DMS153 (cell line): ENCODE data around the gene POP4.
A peak's percentile ranks its signal among the peaks of the same experiment; 100 is the strongest.

Experiments used
- DNase-seq: peaks from one replicate; lab custom pipeline; 2025; lab: John Stamatoyannopoulos, UW

POP4 gene

DNA sequence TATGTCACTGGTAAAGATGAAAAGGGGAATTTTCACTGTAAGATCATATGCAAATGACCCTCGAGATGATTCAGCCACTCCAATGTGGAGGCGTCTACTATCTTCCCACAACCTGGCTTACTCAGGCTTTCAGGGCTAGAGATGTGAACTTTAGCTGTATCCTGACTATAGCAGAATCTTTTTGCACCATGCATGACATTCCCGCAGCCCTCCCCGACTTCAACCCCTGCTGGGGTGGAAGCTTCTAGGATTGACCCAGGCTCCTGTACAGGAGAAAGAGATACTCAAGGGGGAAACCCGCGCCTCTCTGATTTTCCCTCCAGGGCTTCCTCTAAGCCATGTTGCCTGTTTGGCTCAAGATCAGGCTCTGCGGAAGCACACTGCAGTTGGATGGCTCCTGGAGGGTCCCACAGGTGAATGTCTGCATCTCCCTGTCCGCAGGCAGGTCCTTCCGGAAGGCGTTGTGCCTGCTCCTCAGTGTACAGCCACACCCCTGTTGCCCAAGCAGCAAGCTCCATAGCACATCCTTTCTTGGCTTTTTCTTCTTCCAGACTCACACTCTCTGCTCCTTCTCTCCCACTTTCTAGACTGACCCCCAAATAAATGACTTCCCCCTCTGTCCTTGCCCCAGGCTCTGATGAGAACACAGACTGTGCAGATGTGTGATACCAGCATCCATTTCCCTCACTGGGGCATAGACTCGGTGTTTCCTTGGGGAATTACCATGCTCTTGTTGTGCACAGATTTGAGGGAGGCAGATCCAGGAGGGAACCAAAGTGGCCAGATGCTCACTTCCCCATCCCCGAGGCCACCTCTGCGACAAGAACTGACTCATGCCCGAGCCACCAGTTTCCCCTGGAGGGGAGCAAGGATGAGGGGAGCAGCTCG, 29.1 kb upstream of the POP4 start:
- no peak for DNase-seq

GRCh38 chr19:29577649-29577963, 28.5 kb upstream of the POP4 start:
- no peak for DNase-seq

DNA sequence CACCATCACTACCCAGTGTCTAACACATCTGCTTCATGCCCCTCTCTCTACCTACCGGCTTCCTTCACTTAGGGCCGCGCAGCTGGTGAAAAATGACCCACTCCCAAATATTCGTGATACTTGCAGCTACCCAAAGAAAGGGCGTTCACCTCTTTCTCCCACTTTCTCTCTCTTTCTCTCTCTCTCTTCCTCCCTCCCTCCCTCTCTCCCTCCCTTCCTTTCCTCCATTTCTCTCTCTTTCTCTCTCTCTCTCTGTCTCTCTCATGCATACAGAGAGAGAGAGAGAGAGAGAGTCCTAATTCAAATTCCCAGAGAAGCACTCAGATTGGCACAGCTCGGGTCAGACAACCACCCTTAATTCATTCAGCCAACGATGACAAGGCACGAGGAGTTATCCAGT, 27.7 kb upstream of the POP4 start:
- DNase-seq, result no peak

DNA sequence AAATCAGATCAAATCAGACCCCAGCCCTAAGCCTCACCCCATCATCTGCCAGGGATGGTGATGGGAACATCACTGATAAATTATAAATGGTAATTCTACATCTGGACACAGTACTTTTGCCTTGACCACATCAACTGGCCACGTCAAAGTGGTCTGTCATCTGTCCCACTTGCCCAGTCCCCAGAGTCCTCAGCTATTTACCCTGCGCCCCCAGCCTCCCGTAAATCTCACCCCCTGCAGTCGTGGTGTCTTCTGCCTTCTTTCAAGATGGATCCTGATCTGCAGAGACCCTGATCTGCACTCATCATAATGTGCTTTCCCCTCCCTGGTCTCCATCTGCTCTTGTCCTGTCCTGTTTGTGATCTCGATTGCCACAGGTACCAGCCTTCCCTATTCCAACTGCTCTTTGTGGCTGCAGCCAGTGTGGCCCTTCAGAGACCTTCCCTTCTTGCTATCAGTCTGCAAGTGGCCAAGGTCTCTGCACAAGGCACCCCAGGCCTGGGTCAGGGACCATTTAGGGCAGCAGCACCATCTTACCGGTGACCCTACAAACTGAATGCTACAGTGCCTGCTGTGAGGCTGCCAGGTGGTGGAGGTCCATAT, 26.7 kb upstream of the POP4 start:
- no peak for DNase-seq

DNA sequence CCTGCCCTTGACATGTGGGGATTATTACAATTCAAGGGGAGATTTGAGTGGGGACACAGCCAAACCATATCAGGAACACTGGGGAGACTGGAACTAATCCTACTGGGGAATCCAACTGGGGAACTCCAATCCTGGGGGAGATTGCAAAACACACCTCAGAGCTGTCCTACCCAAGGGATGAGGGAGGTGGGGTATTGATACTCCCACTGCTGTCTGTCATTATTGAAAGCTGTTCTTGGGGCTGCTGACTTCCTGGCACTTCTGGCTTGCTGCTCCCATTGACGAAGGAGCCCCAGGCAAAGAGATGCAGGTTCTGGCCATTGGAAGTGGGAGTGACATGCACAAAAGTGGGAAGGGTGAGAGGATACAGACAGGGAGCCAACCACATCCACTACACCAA, 24.7 kb upstream of the POP4 start:
- DNase-seq, result no peak

DNA sequence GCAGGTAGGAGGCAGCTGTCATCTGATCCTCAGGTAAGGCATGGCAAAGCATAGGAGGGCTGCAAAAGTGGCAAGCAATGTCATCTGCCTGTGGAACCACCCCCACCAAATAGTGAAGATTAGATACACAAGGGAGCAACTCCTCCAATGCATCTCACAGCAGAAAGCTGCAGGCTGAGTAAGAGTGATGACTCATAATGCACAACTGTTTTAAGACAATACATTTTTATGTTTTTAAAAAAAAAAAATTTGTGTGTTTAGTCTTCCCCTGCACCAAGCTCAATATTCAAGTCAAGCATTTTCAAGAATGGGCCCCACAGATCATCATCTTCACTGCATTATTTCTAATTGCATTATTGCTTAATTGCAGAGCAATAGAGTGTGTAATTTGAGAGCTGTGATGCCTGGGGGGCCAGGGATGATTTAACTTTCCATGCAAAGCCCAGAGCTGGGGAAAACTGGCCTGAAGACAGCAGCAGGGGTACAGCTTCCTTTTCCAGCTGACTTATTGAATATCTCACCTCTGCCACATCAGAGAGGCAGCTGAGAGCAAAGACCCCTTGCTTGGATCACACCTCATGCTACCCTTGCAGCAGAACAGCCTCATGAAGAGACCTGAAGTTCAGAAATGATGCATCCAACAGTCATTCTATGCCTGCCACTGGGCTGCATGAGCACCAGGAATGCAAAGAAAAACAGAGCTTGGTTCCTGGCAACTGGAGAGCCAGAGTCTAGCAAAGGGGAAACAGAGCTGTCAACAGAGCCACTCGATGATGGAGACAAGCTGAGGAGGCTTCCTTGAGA, 22.7 kb upstream of the POP4 start:
- no peak for DNase-seq

- no peak for DNase-seq
Observed at GRCh38 chr19:29586401-29586800, 19.7 kb upstream of the POP4 start.

GRCh38 chr19:29587059-29587458, 19.0 kb upstream of the POP4 start:
- DNase-seq, result no peak

DNA sequence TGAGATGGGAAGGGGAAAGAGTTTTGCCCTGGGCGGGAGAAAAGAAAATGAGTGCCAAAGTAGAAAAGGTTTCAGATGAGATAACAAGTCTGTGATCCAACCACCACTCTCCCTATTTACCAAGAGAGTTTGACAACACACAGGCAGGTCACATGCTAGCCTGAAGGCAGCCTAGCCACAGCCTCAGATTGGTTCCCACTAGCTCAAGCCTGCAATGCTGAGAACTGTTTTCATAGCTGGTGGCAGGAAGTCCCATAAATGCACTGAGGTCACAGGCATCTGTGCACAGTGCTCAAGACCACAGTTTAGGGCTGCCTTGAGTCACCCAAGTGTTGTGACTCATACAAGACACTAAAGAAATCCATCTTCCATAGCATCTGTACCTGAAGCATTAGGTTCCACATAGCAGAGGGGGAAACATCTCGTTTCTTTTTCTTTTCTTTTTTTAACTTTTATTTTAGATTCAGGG, 18.5 kb upstream of the POP4 start:
- no peak for DNase-seq

DNA sequence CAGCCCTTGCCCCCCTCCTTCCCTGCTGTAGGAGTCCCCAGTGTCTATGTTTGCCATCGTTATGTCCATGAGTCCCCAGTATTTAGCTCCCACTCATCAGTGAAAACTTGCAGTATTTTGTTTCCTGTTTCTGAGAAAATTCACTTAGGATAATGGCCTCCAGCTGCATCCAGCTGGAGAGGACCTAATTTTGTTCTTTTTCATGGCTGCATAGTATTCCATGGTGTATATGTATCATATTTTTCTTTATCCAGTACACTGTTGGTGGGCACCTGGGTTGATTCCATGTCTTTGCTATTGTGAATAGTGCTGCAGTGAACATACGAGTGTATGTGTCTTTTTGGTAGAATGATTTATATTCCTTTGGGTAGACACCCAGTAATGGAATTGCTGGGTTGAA, 18.0 kb upstream of the POP4 start:
- no peak for DNase-seq

- no peak for DNase-seq
Observed at GRCh38 chr19:29590278-29590677, 15.8 kb upstream of the POP4 start.

DNA sequence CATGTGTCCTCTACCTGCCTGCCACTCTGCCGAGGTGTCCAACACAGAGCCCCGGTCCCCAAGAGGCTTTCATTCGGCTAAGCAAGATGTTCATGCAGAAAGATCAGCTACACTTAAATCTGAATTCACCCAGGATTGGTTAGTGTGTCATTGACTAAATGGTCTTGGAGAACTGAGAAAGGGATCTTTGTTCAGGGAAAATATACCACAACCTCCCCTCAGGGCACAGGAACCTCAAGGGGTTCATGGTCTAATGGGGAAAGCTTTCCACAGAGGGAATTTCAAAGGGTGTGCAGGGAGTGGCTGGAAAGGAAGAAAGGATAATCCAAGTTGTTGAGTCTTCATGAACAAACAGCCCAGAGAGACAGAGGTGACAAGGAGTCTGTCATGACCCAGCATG, 14.4 kb upstream of the POP4 start:
- DNase-seq, result no peak

- no peak for DNase-seq
Observed at GRCh38 chr19:29593869-29594268, 12.2 kb upstream of the POP4 start.

- peak; percentile 23 for DNase-seq
Observed at GRCh38 chr19:29596080-29596727, 9.9 kb upstream of the POP4 start.

DNA sequence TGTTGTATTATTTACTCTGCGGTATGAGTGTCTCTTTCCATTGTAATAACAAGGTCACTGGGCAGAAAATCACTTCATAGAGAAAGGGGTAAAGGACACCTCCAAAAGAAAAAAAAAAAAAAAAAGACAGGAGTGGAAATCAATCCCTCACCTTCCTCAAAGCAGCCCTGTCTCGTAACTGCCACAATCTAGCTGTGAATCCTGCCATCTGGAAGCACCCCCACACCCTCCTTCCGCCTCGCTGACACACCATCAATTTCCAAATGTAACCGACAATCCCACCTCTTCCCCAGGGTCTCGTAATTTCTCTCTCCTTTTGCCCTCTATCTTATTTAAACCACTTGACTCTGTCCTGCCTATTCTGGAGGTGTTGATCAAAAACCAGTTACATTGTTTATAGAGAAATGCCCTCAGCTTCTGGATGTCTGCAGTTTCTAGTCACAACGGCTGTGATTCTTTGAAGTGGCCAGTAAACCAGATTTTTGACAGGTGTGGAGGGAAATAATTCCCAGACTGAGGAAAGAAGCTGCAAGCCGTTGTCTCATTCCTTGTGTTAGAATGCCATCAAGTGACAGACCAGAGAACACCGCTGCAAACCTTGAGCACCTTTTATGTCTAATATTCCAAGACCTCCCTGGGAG, 9.1 kb upstream of the POP4 start:
- peak; percentile 69 for DNase-seq

GRCh38 chr19:29598036-29598435, 8.0 kb upstream of the POP4 start:
- no peak for DNase-seq

DNA sequence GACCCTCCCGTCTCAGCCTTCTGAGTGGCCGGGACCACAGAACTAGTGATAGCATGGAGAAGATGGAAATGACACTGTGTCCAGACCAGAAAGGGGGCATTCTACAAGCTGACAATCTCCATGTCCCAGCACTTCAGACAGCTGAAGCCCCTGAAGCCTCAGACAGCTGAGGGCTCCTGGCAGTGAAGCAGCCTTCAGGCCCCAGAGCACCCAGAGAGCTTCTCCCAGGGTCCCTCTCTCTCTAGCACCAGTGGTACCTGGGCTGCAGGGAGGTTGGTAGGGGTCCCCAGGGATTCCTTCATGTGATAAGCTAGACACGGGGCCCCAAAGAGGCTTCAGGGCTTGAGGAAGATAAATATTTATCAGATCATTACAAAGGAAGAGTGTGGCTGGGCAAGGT, 7.6 kb upstream of the POP4 start:
- no peak for DNase-seq

DNA sequence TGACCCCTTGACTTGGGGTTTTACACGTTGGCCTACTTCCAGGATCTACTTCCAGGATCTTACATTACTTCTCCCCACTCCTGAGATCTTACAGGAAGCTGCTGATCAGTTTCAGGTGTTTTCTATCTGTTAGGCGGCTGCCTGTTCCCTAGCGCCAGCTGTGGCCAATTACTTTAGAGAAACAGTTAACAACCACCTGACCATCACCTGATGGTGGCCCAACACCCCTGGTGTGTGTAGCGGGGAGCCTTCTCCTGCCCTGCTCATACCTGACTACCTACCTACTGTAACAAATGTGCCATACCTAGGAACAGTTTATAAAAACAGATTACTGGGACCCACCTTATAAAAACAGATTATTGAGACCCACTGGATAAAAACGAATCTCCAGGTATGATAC, 2.8 kb upstream of the POP4 start:
- no peak for DNase-seq

GRCh38 chr19:29606420-29606747, 301 bp downstream of the POP4 start:
- no peak for DNase-seq

GRCh38 chr19:29609636-29610035, 3.6 kb downstream of the POP4 start:
- no peak for DNase-seq

DNA sequence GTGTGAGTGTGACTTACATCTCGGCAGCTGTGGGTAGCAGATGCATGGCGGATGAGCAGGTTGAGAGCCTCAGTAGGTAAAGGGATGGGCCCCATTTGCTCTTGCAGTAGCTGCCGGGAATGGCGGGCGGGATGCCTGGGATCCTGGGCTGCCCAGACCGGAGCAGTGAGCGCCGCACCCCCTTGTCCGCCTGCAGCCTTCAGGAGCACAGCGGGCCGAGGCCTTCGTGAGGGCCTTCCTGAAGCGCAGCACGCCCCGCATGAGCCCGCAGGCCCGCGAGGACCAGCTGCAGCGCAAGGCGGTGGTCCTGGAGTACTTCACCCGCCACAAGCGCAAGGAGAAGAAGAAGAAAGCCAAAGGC, 4.1 kb downstream of the POP4 start:
- DNase-seq, result no peak

DNA sequence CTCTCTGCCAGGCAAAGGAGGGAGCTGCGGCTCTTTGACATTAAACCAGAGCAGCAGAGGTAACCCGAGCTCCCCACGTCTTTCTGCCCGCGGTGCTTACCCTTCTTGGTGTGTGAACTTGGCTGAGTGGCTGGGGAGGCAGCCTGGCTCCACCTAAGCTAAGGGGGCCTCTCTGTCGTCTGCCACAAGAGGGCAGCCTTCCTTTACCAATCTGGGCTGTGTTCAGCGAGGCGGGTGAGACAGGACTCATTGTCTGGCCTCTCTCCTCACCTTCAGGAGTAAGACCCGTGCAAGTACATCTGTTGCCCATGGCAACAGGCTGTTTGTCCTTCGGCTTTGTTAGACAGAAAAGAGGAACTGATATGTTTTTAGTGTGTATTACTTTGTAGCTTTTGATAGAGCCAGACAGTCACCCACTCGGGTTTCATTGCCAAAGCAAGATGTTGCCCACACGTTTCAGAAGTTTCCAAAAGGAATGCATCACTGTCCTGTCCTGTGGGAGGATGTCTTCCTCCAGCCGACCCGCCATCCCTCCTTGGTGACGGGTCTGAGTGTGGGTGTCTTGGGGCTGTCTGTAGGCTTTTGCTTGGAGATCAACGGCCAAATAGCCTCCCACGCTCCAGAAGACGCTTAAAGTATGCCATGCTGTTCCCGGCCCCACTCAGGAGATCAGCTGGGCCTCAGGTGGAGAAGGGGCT, 4.6 kb downstream of the POP4 start:
- no peak for DNase-seq
